ENCODE results near the gene TPST2. TPM values are rescaled to one million over a fixed set of nuclear protein-coding genes. Genes with fewer than 3 reads are reported as not detected.

TPST2 gene
- polyA plus RNA-seq, 3 donors, result 62.8 to 83.8 (median 69.5) TPM

- intact Hi-C loops (cut with micrococcal nuclease), result no loop called here
- no peaks in the 10 kb centered on the region for H3K27me3 Mint-ChIP-seq (ENCODE audit: low read depth in 3 of 3)
- Histone ChIP-seq H2AFZ (ENCODE audit: insufficient read depth, low read depth, low read length, poor library complexity, severe bottlenecking) (no peak overlapping the region), H3K4me1 (ENCODE audit: control insufficient read depth in 1 of 2, insufficient read depth in 2 of 2, low read length in 2 of 2) (peaks cover 36 to 46% of the 10 kb centered on the region in 2 donors), H3K27ac (ENCODE audit: low read depth in 1 of 2, low read length in 2 of 2) (peak overlapping the region in 1 of 2 donors; percentile 81), H3K27me3 (ENCODE audit: control insufficient read depth in 2 of 2, insufficient read depth in 2 of 2, low read length in 2 of 2) (no peaks in the 10 kb centered on the region), H3K9ac (ENCODE audit: insufficient read depth, low read length, poor library complexity, severe bottlenecking) (no peak overlapping the region), H3K9me3 (replicated peaks in 1 of 2; ENCODE audit: control insufficient read depth in 1 of 2, insufficient read depth in 1 of 2, low read length in 2 of 2) (no peaks in the 10 kb centered on the region), H3K4me3 (replicated peaks in 1 of 3; ENCODE audit: low read depth in 2 of 3, low read length in 3 of 3) (no peak overlapping the region), H3K36me3 (replicated peaks in 1 of 2; ENCODE audit: control insufficient read depth in 1 of 2, insufficient read depth in 2 of 2, low read length in 2 of 2) (peaks cover 5 to 46% of the 10 kb centered on the region in 2 donors), H4K20me1 (ENCODE audit: insufficient read depth, low read length) (peaks cover 49% of the 10 kb centered on the region), H3K79me2 (ENCODE audit: insufficient read depth, low read length) (peaks cover 74% of the 10 kb centered on the region), H3K4me2 (replicated peaks; ENCODE audit: extremely low read depth, low read length, poor library complexity, severe bottlenecking) (no peak overlapping the region)
- peaks cover 41% of the 10 kb centered on the region for H3K4me1 Mint-ChIP-seq
- H3K9me3 Mint-ChIP-seq, result peaks cover 0 to 2% (median 0%) of the 10 kb centered on the region in 7 donors
- peaks cover 33 to 69% of the 10 kb centered on the region in 2 donors for H3K36me3 Mint-ChIP-seq
- no peak for DNase-seq
- peak overlapping the region in 3 of 7 donors; percentile 26 to 83 (median 42) for H3K27ac Mint-ChIP-seq
- no peak for TF ChIP-seq CTCF (IDR thresholded peaks at IDR 0.05)
- H3K4me3 Mint-ChIP-seq, result no peak overlapping the region
- WGBS (ENCODE audit: insufficient coverage), result 100% methylated on average over 2 of the region's 5 CpGs
These were observed 44.1 kb downstream of the TPST2 start for GRCh38 chr22:26545827-26546226.

- intact Hi-C loops (cut with micrococcal nuclease), result no loop called here
- peak overlapping the region in 2 of 7 donors; percentile 15 to 26 for H3K27ac Mint-ChIP-seq
- WGBS (ENCODE audit: insufficient coverage), result no CpG with 5 or more reads among the region's 2 CpGs
- Histone ChIP-seq H3K9ac (ENCODE audit: insufficient read depth, low read length, poor library complexity, severe bottlenecking) (no peak overlapping the region), H2AFZ (ENCODE audit: insufficient read depth, low read depth, low read length, poor library complexity, severe bottlenecking) (no peak overlapping the region), H3K9me3 (replicated peaks in 1 of 2; ENCODE audit: control insufficient read depth in 1 of 2, insufficient read depth in 1 of 2, low read length in 2 of 2) (no peaks in the 10 kb centered on the region), H3K27me3 (ENCODE audit: control insufficient read depth in 2 of 2, insufficient read depth in 2 of 2, low read length in 2 of 2) (no peaks in the 10 kb centered on the region), H3K36me3 (replicated peaks in 1 of 2; ENCODE audit: control insufficient read depth in 1 of 2, insufficient read depth in 2 of 2, low read length in 2 of 2) (peaks cover 9 to 46% of the 10 kb centered on the region in 2 donors), H3K79me2 (ENCODE audit: insufficient read depth, low read length) (peaks cover 72% of the 10 kb centered on the region), H4K20me1 (ENCODE audit: insufficient read depth, low read length) (peaks cover 45% of the 10 kb centered on the region), H3K4me1 (ENCODE audit: control insufficient read depth in 1 of 2, insufficient read depth in 2 of 2, low read length in 2 of 2) (peaks cover 36 to 46% of the 10 kb centered on the region in 2 donors), H3K4me2 (replicated peaks; ENCODE audit: extremely low read depth, low read length, poor library complexity, severe bottlenecking) (no peak overlapping the region), H3K4me3 (replicated peaks in 1 of 3; ENCODE audit: low read depth in 2 of 3, low read length in 3 of 3) (no peak overlapping the region), H3K27ac (ENCODE audit: low read depth in 1 of 2, low read length in 2 of 2) (peak overlapping the region in 1 of 2 donors; percentile 81)
- TF ChIP-seq CTCF (IDR thresholded peaks at IDR 0.05), result no peak
- no peak for DNase-seq
- H3K27me3 Mint-ChIP-seq (ENCODE audit: low read depth in 3 of 3), result peaks cover 0 to 2% (median 0%) of the 10 kb centered on the region in 3 donors
- H3K4me1 Mint-ChIP-seq, result peaks cover 41% of the 10 kb centered on the region
- H3K9me3 Mint-ChIP-seq, result peaks cover 0 to 2% (median 0%) of the 10 kb centered on the region in 7 donors
- H3K4me3 Mint-ChIP-seq, result no peak overlapping the region
- H3K36me3 Mint-ChIP-seq, result peaks cover 34 to 69% of the 10 kb centered on the region in 2 donors
These were observed 44.5 kb downstream of the TPST2 start for GRCh38 chr22:26545385-26545784.

All from CD14-positive monocyte (primary cell).